Stimulated activated CD8-positive, alpha-beta memory T cell treated with anti-CD3 and anti-CD28 coated beads, Interleukin-2, amount 100 ng/mL, for 1 hour (primary cell): ENCODE measurements around the gene RAPGEF4.

Source experiments
- DNase-seq, 2 donors: peaks; one replicate each; pipeline ENCODE4 v3.0.0-alpha.2; 2020; ENCODE audit warnings: low read depth in 2 of 2

Gene RAPGEF4

GRCh38 chr2:172997031-172997430 lies 261.4 kb downstream of the RAPGEF4 start:
- no peak for DNase-seq

GRCh38 chr2:172998547-172999272 lies 263.1 kb downstream of the RAPGEF4 start:
- DNase-seq: no peak

GRCh38 chr2:172999641-173000386 lies 264.2 kb downstream of the RAPGEF4 start:
- no peak for DNase-seq

GRCh38 chr2:173001664-173002604 lies 266.3 kb downstream of the RAPGEF4 start:
- DNase-seq: no peak

- DNase-seq: no peak
These were observed 267.3 kb downstream of the RAPGEF4 start for GRCh38 chr2:173002751-173003541.

GRCh38 chr2:173008786-173009185 lies 273.1 kb downstream of the RAPGEF4 start:
- DNase-seq: no peak

GRCh38 chr2:173010233-173010632 lies 274.6 kb downstream of the RAPGEF4 start:
- no peak for DNase-seq

GRCh38 chr2:173016451-173016850 lies 280.8 kb downstream of the RAPGEF4 start:
- no peak for DNase-seq

- no peak for DNase-seq
These were observed 282.2 kb downstream of the RAPGEF4 start for GRCh38 chr2:173017646-173018420.

- DNase-seq: no peak
These were observed 284.1 kb downstream of the RAPGEF4 start for GRCh38 chr2:173019755-173020154.

- no peak for DNase-seq
These were observed 286.3 kb downstream of the RAPGEF4 start for GRCh38 chr2:173021939-173022371.

GRCh38 chr2:173023718-173024117 lies 288.1 kb downstream of the RAPGEF4 start:
- no peak for DNase-seq

GRCh38 chr2:173026479-173026878 lies 290.8 kb downstream of the RAPGEF4 start:
- no peak for DNase-seq

- DNase-seq: peak; percentile 32 to 51
These were observed 291.8 kb downstream of the RAPGEF4 start for GRCh38 chr2:173027181-173028128.

- no peak for DNase-seq
These were observed 292.5 kb downstream of the RAPGEF4 start for GRCh38 chr2:173028141-173028540.

GRCh38 chr2:173028671-173029070 lies 293.0 kb downstream of the RAPGEF4 start:
- no peak for DNase-seq

- DNase-seq: no peak
These were observed 295.2 kb downstream of the RAPGEF4 start for GRCh38 chr2:173030561-173031490.

- no peak for DNase-seq
These were observed 296.4 kb downstream of the RAPGEF4 start for GRCh38 chr2:173032032-173032431.
